Measurements from ENCODE around the gene CAPN1. TPM values are rescaled to one million over a fixed set of nuclear protein-coding genes. Genes with fewer than 3 reads are reported as not detected.

Gene CAPN1
- total RNA-seq, 1 donor from 2014 or later = 397 TPM

DNA sequence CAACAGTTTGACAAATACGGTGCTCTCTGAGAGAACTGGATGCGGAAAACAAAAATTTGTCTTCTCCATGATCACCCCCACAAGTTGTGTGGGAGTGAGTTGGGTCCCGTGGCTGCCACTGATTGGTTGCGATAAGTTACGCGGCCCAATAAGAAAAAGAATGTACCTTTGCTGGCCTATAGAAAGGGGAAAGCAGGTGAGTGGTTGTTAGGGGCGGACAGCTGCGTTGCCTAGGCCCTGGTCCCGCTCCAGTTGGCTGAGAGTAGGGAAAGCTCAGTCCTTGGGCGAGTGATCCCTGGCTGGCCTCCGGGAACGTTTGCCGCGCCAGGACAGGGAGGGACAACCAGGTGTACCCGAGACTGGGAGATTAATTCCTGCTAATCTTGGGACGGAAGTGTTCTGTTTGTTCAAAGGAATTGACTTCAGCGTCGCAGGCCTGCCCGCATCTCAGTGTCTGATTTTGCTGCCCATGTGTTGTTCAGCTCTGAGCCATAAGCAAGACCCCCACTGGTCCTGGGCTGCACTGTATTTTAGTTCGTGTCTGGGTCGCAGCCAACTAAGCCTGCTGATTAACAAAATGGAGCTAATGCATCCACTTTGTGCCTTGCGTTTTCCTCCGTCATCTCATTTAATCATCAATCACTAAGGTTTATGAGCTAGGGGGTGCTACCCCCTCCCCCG, 46.6 kb upstream of the CAPN1 start:
- TF ChIP-seq CTCF (IDR thresholded peaks at IDR 0.05; ENCODE audit: insufficient read depth, low read length, poor library complexity, severe bottlenecking) = no peak
- Histone ChIP-seq H3K27me3 (ENCODE audit: control insufficient read depth, insufficient read depth, low read length) (no peaks in the 10 kb centered on the region), H3K4me3 (ENCODE audit: low read depth, low read length) (peak overlapping the region; percentile 79), H3K36me3 (ENCODE audit: control insufficient read depth, insufficient read depth, low read length) (peaks cover 2% of the 10 kb centered on the region)
- peak; percentile 96 for DNase-seq (ENCODE audit: low read depth)

DNA sequence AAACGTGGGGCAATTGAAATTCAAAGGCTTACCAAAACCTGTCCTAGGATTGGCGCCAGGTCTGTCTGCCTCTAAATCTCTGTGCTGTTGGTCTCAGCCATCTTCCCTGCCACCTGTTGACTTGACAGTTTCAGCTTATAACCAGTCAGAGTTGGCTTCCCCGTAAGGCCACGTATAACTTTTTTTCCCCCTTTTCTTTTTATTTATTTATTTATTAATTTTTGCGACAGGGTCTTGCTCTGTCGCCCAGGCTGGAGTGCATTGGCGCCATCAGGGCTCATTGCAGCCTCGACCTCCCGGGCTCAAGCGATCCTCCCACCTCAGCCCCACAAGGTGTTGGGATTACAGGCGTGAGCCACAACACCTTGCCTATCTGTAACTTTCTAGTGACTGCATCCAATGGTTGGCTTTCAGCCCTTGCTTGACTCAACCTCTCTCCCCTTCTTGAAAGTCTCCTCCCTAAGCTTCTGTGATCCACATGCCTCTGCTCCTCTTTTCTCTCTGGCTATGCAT, 46.0 kb upstream of the CAPN1 start:
- DNase-seq (ENCODE audit: low read depth) = no peak
- no peaks in the 10 kb centered on the region for H3K27me3 ChIP-seq (ENCODE audit: control insufficient read depth, insufficient read depth, low read length)
- TF ChIP-seq CTCF (IDR thresholded peaks at IDR 0.05; ENCODE audit: insufficient read depth, low read length, poor library complexity, severe bottlenecking) = no peak
- peaks cover 2% of the 10 kb centered on the region for H3K36me3 ChIP-seq (ENCODE audit: control insufficient read depth, insufficient read depth, low read length)
- peak overlapping the region; percentile 41 for H3K4me3 ChIP-seq (ENCODE audit: low read depth, low read length)

DNA sequence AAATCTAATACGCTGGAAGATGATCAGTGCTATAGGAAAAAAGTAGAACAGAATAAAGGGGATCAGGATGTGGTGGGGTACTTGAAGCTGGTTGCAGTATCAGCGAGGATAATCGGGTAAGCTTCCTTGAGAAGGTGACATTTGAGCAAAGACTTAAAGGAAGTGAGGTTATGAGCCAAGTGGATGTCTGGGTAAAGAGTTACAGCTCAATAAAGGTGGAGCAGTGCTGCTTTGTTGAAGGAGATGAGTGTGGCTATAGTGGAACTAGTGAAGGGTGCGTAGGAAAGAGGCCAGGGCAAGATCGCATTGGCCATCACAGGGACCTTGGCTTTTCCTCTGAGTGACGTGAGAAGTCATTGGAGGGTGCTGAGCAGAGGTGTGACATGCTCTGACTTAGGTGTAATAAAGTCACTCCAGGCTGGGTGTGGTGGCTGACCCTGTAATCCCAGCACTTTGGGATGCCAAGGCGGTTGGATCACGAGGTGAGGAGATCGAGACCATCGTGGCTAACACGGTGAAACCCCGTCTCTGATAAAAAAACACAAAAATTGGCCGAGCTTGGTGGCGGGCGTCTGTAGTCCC, 45.1 kb upstream of the CAPN1 start:
- Histone ChIP-seq H3K4me3 (ENCODE audit: low read depth, low read length) (no peak overlapping the region), H3K27me3 (ENCODE audit: control insufficient read depth, insufficient read depth, low read length) (peaks cover 2% of the 10 kb centered on the region), H3K36me3 (ENCODE audit: control insufficient read depth, insufficient read depth, low read length) (no peaks in the 10 kb centered on the region)
- TF ChIP-seq CTCF (IDR thresholded peaks at IDR 0.05; ENCODE audit: insufficient read depth, low read length, poor library complexity, severe bottlenecking) = no peak
- no peak for DNase-seq (ENCODE audit: low read depth)

DNA sequence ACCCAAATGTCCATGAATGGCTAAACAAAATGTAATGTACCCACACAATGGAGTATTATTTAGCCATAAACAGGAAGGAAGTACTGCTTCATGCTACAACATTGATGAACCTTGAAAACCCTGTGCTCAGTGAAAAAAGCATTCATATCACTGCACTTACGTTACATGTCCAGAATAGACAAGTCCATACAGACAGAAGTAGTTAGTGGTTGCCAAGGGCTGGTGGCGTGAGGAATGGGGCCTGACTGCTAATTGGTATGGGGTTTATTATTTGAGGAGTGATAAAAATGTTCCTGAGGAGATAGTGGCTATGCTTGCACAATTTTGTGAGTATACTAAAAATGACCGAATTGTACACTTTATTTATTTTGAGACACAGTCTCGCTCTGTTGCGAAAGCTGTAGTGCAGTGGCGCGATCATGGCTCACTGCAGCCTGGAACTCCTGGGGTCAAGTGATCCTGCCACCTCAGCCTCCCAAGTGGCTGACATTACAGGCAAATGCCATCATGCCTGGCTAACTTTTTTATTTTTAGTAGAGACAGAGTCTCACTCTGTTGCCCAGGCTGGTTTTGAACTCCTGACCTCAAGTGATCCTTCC, 39.7 kb upstream of the CAPN1 start:
- Histone ChIP-seq H3K27me3 (ENCODE audit: control insufficient read depth, insufficient read depth, low read length) (peaks cover 2% of the 10 kb centered on the region), H3K4me3 (ENCODE audit: low read depth, low read length) (no peak overlapping the region), H3K36me3 (ENCODE audit: control insufficient read depth, insufficient read depth, low read length) (no peaks in the 10 kb centered on the region)
- TF ChIP-seq CTCF (IDR thresholded peaks at IDR 0.05; ENCODE audit: insufficient read depth, low read length, poor library complexity, severe bottlenecking) = no peak
- no peak for DNase-seq (ENCODE audit: low read depth)

DNA sequence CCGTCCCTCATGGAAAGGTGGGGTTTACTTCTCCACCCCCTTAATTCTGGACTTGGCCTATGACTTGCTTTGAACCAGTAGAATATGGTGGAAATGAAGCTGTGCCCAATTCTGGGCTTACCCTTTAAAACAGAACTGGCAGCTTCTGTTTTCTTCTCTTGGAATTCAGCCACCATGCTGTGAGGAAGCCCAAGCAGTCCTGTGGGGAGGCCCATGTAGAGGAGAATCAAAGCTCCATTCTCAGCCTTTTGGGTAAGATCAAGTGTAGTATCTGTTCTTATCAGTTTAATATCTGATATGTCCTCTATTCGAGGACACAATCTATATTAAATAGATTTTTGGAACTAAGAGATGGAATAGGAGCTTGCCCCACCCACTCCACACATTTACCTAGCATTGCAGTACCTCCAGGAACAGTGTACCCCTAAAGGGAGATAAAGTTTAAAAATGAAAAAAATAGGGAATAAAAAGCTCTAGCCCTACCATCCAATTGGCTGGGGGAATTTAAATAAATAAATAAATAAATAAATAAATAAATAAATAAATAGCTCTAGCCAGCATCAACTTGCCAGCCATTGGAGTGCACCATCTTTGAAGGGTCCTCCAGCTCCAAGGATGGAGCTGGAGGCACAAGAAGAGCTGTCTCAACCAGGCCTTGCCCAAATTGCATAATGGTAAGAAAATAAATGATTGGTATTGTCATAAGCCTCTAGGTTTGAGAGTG, 34.2 kb upstream of the CAPN1 start:
- Histone ChIP-seq H3K36me3 (ENCODE audit: control insufficient read depth, insufficient read depth, low read length) (no peaks in the 10 kb centered on the region), H3K4me3 (ENCODE audit: low read depth, low read length) (no peak overlapping the region), H3K27me3 (ENCODE audit: control insufficient read depth, insufficient read depth, low read length) (no peaks in the 10 kb centered on the region)
- TF ChIP-seq CTCF (IDR thresholded peaks at IDR 0.05; ENCODE audit: insufficient read depth, low read length, poor library complexity, severe bottlenecking) = no peak
- DNase-seq (ENCODE audit: low read depth) = no peak

Data from kidney epithelial cell (primary cell).